T-helper 9 cell (primary cell): ENCODE results near the gene CHRNA10.
"Not testable (repeated sequence)": the region's sequence is repeated elsewhere in the genome, so short reads cannot be mapped to it uniquely, and the experiment has no call there.

ENCODE experiments used
- DNase-seq: peaks from one replicate; pipeline ENCODE4 v3.0.0-alpha.2; 2020

The CHRNA10 gene

GRCh38 chr11:3664032-3664630 lies 7.1 kb downstream of the CHRNA10 start:
- no peak for DNase-seq

- no peak for DNase-seq
Measured at GRCh38 chr11:3662856-3663255, 8.3 kb downstream of the CHRNA10 start.

GRCh38 chr11:3660960-3661359 lies 10.2 kb downstream of the CHRNA10 start:
- no peak for DNase-seq

GRCh38 chr11:3659595-3660515 lies 11.3 kb downstream of the CHRNA10 start:
- DNase-seq: no peak

GRCh38 chr11:3658252-3658651 lies 12.9 kb downstream of the CHRNA10 start:
- DNase-seq: no peak

GRCh38 chr11:3657331-3657730 lies 13.9 kb downstream of the CHRNA10 start:
- DNase-seq: not testable (repeated sequence)

- no peak for DNase-seq
Measured at GRCh38 chr11:3655547-3655946, 15.6 kb downstream of the CHRNA10 start.

- DNase-seq: not testable (repeated sequence)
Measured at GRCh38 chr11:3652514-3652913, 18.7 kb downstream of the CHRNA10 start.

- not testable (repeated sequence) for DNase-seq
Measured at GRCh38 chr11:3649374-3649773, 21.8 kb downstream of the CHRNA10 start.

- not testable (repeated sequence) for DNase-seq
Measured at GRCh38 chr11:3648843-3649242, 22.3 kb downstream of the CHRNA10 start.

GRCh38 chr11:3645552-3645951 lies 25.6 kb downstream of the CHRNA10 start:
- DNase-seq: no peak

- DNase-seq: no peak
Measured at GRCh38 chr11:3644817-3645235, 26.4 kb downstream of the CHRNA10 start, which contains the start of gene ART1. Gene ART1, plus strand, starts transcription at chr11:3645128. Its CDS starts 14,086 bp downstream, at chr11:3659214.

GRCh38 chr11:3643102-3643546 lies 28.1 kb downstream of the CHRNA10 start:
- not testable (repeated sequence) for DNase-seq

- DNase-seq: peak; percentile 67
Measured at GRCh38 chr11:3642071-3642951, 28.9 kb downstream of the CHRNA10 start.

- no peak for DNase-seq
Measured at GRCh38 chr11:3641701-3642070, 29.5 kb downstream of the CHRNA10 start, which contains the start of gene ART5. Gene ART5, minus strand, starts transcription at chr11:3641992. Its CDS starts 130 bp downstream, at chr11:3641862.

- DNase-seq: no peak
Measured at GRCh38 chr11:3641191-3641590, 30.0 kb downstream of the CHRNA10 start.

GRCh38 chr11:3639841-3640240 lies 31.3 kb downstream of the CHRNA10 start:
- DNase-seq: no peak

GRCh38 chr11:3638513-3638912 lies 32.7 kb downstream of the CHRNA10 start:
- no peak for DNase-seq

GRCh38 chr11:3637201-3637600 lies 34.0 kb downstream of the CHRNA10 start:
- DNase-seq: no peak

- DNase-seq: no peak
Measured at GRCh38 chr11:3635641-3636375, 35.4 kb downstream of the CHRNA10 start.

GRCh38 chr11:3632070-3632660 lies 39.0 kb downstream of the CHRNA10 start:
- DNase-seq: no peak

- DNase-seq: no peak
Measured at GRCh38 chr11:3631331-3631730, 39.9 kb downstream of the CHRNA10 start.
